ENCODE data around the gene GPR82. TPM values are rescaled to one million over a fixed set of nuclear protein-coding genes. Genes with fewer than 3 reads are reported as not detected.

GPR82 gene
- total RNA-seq, 4 donors from 2014 or later = 0.29 to 0.30 TPM; not detected in 2

DNA sequence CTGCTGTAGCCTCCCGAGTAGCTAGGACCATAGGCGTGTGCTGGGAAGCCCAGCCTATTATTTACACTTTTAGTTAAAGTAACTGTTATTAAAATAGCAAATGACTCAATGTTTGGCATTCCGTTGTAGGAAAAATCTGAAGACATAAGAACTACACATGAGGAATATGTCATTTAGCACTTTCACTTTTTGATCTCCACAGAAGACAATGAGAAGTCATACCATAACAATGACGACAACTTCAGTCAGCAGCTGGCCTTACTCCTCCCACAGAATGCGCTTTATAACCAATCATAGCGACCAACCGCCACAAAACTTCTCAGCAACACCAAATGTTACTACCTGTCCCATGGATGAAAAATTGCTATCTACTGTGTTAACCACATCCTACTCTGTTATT is 28.6 kb upstream of the GPR82 start:
- TF ChIP-seq POLR2A (IDR thresholded peaks at IDR 0.05) = no peak
- TF ChIP-seq, protein P1, sequence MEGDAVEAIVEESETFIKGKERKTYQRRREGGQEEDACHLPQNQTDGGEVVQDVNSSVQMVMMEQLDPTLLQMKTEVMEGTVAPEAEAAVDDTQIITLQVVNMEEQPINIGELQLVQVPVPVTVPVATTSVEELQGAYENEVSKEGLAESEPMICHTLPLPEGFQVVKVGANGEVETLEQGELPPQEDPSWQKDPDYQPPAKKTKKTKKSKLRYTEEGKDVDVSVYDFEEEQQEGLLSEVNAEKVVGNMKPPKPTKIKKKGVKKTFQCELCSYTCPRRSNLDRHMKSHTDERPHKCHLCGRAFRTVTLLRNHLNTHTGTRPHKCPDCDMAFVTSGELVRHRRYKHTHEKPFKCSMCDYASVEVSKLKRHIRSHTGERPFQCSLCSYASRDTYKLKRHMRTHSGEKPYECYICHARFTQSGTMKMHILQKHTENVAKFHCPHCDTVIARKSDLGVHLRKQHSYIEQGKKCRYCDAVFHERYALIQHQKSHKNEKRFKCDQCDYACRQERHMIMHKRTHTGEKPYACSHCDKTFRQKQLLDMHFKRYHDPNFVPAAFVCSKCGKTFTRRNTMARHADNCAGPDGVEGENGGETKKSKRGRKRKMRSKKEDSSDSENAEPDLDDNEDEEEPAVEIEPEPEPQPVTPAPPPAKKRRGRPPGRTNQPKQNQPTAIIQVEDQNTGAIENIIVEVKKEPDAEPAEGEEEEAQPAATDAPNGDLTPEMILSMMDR (IDR thresholded peaks at IDR 0.05) = no peak

DNA sequence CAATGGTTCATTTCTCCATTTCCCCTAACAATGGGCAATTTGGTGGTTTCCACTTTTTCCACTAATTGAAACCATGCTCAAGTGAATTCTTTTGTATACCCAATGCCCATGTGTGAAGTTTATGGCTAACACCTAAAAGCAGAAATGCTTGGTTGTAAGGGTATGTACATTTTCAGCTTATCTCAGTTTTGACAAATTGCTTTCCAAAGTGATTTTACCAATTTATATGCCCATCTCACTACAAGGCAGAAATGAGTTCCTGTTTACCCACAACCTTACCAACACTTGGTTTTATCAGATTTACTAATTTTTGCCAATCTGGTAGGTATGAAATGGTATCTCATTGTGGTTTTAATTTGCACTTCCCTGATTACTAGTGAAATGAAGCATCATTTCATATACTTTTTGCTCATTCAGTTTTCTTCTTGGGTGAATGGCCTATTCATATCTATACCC is 20.4 kb upstream of the GPR82 start:
- H3K4me3 ChIP-seq = no peak overlapping the region
- no peaks in the 10 kb centered on the region for H3K9me3 ChIP-seq
- H3K36me3 ChIP-seq = no peaks in the 10 kb centered on the region
- intact Hi-C loops (cut with DNase I; ENCODE audit: low total_unique reads) = no loop called here
- TF ChIP-seq POLR2A (IDR thresholded peaks at IDR 0.05) = no peak
- TF ChIP-seq, protein P1 (IDR thresholded peaks at IDR 0.05) = no peak
- no peak for DNase-seq
- H3K4me1 ChIP-seq = no peaks in the 10 kb centered on the region
- H3K27me3 ChIP-seq = no peaks in the 10 kb centered on the region
- no peak overlapping the region for H3K27ac ChIP-seq

More for the DNA sequence above, 28.6 kb upstream of the GPR82 start:
- H3K27me3 ChIP-seq = peaks cover 0 to 5% of the 10 kb centered on the region in 2 donors
- H3K4me1 ChIP-seq = no peaks in the 10 kb centered on the region
- intact Hi-C loops (cut with DNase I; ENCODE audit: low total_unique reads) = no loop called here
- DNase-seq = no peak
- H3K36me3 ChIP-seq = no peaks in the 10 kb centered on the region
- H3K9me3 ChIP-seq = no peaks in the 10 kb centered on the region
- H3K4me3 ChIP-seq = no peak overlapping the region
- H3K27ac ChIP-seq = no peak overlapping the region

DNA sequence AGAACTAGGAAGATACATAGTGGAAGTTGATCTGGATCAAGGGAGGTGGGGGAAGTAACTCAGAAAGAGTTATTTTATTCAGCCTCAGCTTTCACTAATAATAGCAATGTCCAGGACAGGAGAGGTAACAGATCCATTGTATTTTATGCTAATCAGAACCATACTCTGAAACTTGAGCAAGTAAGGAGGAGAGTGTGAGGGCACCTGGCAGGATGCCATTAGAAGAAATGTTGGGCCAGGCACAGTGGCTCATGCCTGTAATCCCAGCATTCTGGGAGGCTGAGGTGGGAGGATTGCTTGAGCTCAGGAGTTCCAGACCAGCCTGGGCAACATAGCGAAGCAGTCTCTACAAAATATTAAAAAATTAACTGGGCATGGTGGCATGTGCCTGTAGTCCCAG is 18.9 kb upstream of the GPR82 start:
- H3K36me3 ChIP-seq = no peaks in the 10 kb centered on the region
- no peaks in the 10 kb centered on the region for H3K4me1 ChIP-seq
- intact Hi-C loops (cut with DNase I; ENCODE audit: low total_unique reads) = no loop called here
- TF ChIP-seq, protein P1 (IDR thresholded peaks at IDR 0.05) = no peak
- no peak for TF ChIP-seq POLR2A (IDR thresholded peaks at IDR 0.05)
- H3K27me3 ChIP-seq = no peaks in the 10 kb centered on the region
- H3K27ac ChIP-seq = no peak overlapping the region
- no peak overlapping the region for H3K4me3 ChIP-seq
- H3K9me3 ChIP-seq = no peaks in the 10 kb centered on the region
- DNase-seq = no peak

DNA sequence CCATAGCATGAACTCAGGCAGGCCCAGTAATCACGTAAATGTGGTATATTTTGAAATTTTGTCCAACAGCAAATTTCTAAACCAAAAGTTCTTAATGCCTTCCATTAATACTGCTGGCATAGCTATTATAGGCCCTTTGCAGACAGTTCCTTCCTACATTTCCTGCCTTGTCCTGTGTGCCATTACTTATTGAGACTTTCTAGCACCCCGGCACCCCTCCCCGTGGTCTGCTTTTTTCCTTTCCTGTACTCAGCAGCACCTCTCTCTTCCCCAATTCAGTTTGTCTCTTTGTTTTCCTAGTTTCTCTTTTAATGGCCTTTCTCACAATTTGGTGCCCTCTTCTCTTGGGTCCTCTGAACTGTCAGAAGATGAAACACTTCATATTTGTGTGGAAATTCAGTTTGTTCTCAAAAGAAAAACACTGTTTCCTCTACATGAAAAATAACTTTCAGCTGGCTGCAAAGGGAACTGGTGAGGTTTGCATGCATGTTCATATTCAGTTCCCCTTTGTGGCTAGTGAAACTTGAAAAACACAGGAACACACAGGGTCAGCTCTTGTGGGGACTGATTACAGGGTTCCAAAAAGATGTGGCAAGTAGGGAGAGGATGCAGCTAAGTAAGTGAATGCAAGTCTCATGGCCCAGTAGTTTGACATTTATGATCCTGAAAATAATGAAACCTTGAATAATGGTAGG is 18.2 kb upstream of the GPR82 start:
- Histone ChIP-seq H3K27me3 (no peaks in the 10 kb centered on the region), H3K9me3 (no peaks in the 10 kb centered on the region), H3K36me3 (no peaks in the 10 kb centered on the region), H3K27ac (no peak overlapping the region), H3K4me1 (no peaks in the 10 kb centered on the region), H3K4me3 (no peak overlapping the region)
- intact Hi-C loops (cut with DNase I; ENCODE audit: low total_unique reads) = no loop called here
- DNase-seq = no peak
- no peak for TF ChIP-seq POLR2A (IDR thresholded peaks at IDR 0.05)
- TF ChIP-seq, protein P1 (IDR thresholded peaks at IDR 0.05) = no peak

DNA sequence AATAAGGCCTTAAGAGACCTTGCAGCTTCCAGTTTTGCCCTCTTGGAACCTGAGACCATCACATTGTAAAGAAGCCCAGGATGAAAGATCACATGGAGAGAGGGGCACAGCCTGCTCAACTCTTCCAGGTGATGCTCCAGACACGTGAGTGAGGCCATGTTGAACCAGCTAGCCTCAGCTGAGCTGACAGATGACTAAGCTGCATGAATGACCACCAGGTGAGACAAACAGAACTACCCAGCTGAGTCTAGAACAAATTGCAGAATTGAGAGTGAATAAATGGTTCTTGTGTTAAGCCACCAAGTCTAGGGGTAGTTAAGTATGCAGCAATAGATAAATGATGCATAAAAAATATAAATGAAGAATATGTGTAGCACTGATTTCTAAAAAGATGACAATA is 16.8 kb upstream of the GPR82 start:
- DNase-seq = no peak
- TF ChIP-seq POLR2A (IDR thresholded peaks at IDR 0.05) = no peak
- TF ChIP-seq, protein P1 (IDR thresholded peaks at IDR 0.05) = no peak
- intact Hi-C loops (cut with DNase I; ENCODE audit: low total_unique reads) = no loop called here
- Histone ChIP-seq H3K4me1 (no peaks in the 10 kb centered on the region), H3K36me3 (no peaks in the 10 kb centered on the region), H3K9me3 (no peaks in the 10 kb centered on the region), H3K27ac (no peak overlapping the region), H3K4me3 (no peak overlapping the region), H3K27me3 (no peaks in the 10 kb centered on the region)
